IMR-90 (cell line): ENCODE data around the gene FAAP20.

ENCODE experiments used
- MXI1 ChIP-seq: IDR thresholded peaks from 2 replicates; pipeline ENCODE4 v1.6.1; 2012; ENCODE audit warnings: low read depth, mild to moderate bottlenecking, low read length, moderate library complexity, borderline replicate concordance
- RAD21 ChIP-seq: IDR thresholded peaks from 2 replicates; pipeline ENCODE4 v1.6.1; 2012; ENCODE audit warnings: low read length, improper control_type of control experiment

DNA sequence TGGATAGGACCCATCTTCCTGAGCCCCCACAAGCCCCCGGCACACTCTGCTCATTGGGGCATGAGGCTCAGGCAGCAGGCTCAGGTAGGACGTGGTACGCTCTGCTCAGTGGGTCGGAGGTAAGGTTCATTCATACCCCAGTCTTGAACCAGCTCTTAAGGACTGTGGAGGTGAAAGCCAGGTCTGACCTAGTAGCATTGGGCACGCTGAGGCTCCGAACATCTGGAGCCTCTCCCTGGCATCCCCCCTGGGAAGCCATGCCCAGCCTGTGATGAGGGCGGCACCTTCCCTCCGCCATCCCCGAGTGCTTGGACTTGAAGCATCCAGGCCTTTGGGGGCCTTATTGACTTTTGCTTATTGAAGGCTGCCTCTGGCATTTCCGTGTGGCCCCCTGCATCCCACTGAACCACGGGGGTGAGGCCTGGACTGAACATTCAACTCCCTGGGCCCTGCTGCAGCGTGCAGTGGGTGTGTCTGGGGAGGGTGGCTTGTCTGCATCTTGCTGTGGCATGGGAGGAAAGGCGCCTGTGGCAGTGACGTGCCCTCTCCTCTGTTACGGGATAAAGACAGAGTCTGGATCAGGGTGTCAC is 50.0 kb downstream of the FAAP20 start:
- no peak for TF ChIP-seq RAD21
- TF ChIP-seq MXI1: no peak
